AG09309 (cell line): ENCODE data around the gene FPR2.
"Not testable (repeated sequence)": the region's sequence is repeated elsewhere in the genome, so short reads cannot be mapped to it uniquely, and the experiment has no call there.

Experiments used
- DNase-seq: peaks from one replicate; pipeline ENCODE4 v3.0.0-alpha.2; 2010; ENCODE audit warnings: low read depth
- H3K4me3 ChIP-seq: 2 replicates; pipeline ENCODE4 v1.5.1; 2011; ENCODE audit warnings: mild to moderate bottlenecking, low read depth, low read length, moderate library complexity; ENCODE audit not compliant: control insufficient read depth
- CTCF ChIP-seq: IDR thresholded peaks from 2 replicates; pipeline ENCODE4 v1.5.1; 2011; ENCODE audit warnings: mild to moderate bottlenecking, low read depth, low read length, inconsistent platforms; ENCODE audit not compliant: insufficient read depth, control insufficient read depth; ENCODE audit errors: missing control alignments

Gene FPR2

GRCh38 chr19:51802775-51803174, 41.8 kb downstream of the FPR2 start:
- H3K4me3 ChIP-seq: no peak overlapping the region
- no peak for DNase-seq
- TF ChIP-seq CTCF: no peak

DNA sequence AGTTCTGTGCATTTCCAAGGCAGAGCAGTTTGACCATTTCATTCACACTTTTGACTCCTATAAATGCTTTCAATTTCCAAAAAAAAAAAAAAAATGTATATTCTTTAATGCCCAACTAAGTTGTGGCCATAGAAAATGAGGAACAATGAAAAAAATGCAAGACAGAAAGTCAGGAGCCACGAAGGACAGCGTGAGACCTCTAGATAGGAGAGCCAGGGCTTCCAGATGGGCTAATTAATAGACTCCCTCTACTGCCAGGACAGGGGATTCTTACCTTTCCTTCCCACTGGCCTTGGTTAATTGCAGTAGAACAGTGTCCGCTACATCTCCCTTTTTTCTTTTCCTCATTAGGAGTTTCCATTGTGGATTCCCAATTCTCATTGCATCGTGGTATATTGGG, 42.5 kb downstream of the FPR2 start:
- DNase-seq: no peak
- TF ChIP-seq CTCF: no peak
- no peak overlapping the region for H3K4me3 ChIP-seq

GRCh38 chr19:51803967-51804366, 43.0 kb downstream of the FPR2 start:
- H3K4me3 ChIP-seq: no peak overlapping the region
- DNase-seq: no peak
- no peak for TF ChIP-seq CTCF

DNA sequence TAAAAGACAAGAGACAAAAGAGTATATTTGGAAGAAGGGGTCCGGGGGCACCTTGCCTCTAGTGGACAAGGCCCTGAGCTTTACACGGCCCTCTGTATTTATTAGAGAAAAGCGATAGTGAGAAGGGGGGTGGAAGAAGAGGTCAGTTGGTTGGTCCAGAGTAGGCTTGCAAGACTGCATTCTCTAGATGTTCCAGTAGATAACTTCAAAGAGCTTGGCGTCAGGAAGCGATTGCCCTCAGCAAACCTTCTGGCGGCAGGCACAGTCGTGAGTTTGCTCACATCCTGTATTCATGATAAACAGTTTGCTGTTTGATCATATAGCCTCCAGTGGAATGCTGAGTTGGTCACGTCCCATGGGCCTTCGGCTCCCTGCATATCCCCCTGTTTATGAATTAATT, 43.8 kb downstream of the FPR2 start:
- H3K4me3 ChIP-seq, DNase-seq: not testable (repeated sequence)

DNA sequence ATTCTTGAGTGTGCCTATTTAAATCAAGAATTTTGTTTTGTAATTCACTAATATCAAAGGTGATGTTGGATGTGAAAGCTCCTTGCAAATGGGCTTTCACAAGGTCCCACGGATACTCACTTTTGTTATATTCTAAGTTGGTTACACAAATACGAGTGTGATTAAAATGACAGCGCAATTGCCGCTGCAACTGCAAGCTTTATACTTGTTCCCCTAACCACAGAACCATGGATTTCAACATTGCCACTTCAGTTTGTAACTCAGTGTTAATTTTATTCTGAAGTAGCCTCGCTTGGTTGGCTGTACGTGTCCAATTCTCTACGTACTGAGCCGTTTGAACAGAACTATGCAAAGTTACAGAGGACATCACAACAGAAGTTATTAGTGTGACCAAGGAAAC, 44.4 kb downstream of the FPR2 start:
- DNase-seq, H3K4me3 ChIP-seq: not testable (repeated sequence)

DNA sequence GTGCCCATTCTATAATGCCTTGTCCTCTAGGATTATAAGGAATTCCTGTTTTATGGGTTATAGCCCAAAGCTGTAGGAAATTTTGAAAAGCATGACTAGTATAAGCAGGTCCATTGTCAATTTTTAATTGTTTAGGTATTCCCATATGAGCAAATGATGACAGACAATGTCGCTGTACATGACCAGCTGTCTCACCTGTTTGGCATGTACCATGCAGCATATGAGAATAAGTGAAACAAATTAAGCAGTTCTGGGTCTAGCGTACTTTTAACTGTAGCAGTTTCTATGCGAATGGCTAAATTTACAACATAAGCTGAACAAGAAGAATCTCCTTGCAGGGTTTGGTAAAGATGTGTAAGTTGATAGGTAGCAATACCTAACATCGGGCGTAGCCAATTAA, 45.6 kb downstream of the FPR2 start:
- not testable (repeated sequence) for H3K4me3 ChIP-seq, DNase-seq

DNA sequence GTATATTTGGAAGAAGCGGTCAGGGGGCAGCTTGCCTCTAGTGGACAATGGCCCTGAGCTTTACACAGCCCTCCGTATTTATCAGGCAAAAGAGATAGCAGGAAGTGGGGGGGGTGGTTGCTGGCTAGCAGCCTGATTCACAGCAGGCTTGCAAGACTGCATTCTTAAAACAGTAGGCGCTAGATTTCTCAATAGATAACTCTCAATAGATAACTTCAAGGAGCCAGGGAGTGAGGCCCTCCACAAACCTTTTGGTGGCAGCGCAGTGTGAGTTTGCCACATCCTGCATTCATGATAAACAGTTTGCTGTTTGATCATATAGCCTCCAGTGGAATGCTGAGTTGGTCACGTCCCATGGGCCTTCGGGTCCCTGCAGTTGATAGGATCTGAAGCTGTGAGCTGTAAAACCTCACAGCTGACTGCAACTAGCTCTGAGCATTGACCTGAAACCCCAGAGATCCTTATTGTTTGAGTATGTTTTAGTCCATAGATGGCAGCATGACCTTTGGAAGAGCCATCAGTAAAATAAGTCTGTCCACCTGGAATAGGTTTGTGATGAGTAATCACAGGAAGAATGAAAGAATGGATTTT, 46.2 kb downstream of the FPR2 start:
- DNase-seq: no peak

GRCh38 chr19:51807925-51808324, 46.9 kb downstream of the FPR2 start:
- H3K4me3 ChIP-seq: no peak overlapping the region
- TF ChIP-seq CTCF: no peak
- no peak for DNase-seq

More for the DNA sequence above, 46.2 kb downstream of the FPR2 start:
- no peak overlapping the region for H3K4me3 ChIP-seq
- no peak for TF ChIP-seq CTCF
